Keratinocyte (primary cell): Measurements from ENCODE around the gene SLC13A5. TPM values are rescaled to one million over a fixed set of nuclear protein-coding genes. Genes with fewer than 3 reads are reported as not detected.

ENCODE experiments used
- DNase-seq: peaks from one replicate; pipeline ENCODE4 v3.0.0-alpha.2; 2011; ENCODE audit warnings: low read depth, missing footprints, low spot score
- FAIRE-seq: peaks from 2 replicates; lab custom pipeline; 2011; peaks lifted over from hg19 to GRCh38; lab: Jason Lieb, UNC
- H2AFZ ChIP-seq: 2 replicates; pipeline ENCODE4 v1.6.0; 2012; ENCODE audit warnings: low read length, control low read depth, inconsistent platforms; ENCODE audit not compliant: control insufficient read depth
- H3K27ac ChIP-seq: 2 replicates; pipeline ENCODE4 v1.5.1; 2011; ENCODE audit warnings: low read length; ENCODE audit not compliant: control insufficient read depth, insufficient read depth
- H3K27me3 ChIP-seq: 3 replicates; pipeline ENCODE4 v1.6.0; 2011; ENCODE audit warnings: low read length; ENCODE audit not compliant: control insufficient read depth, insufficient read depth; ENCODE audit errors: extremely low read depth
- H3K36me3 ChIP-seq, 2 experiments: 2 replicates in 1 of 2; 3 replicates in 1 of 2; pipeline ENCODE4 v1.5.1; 2011; ENCODE audit warnings: low read length in 2 of 2, mild to moderate bottlenecking in 1 of 2; ENCODE audit not compliant: control insufficient read depth in 2 of 2, insufficient read depth in 2 of 2; ENCODE audit errors: extremely low read depth in 1 of 2
- H3K4me1 ChIP-seq: 3 replicates; pipeline ENCODE4 v1.5.1; 2011; ENCODE audit warnings: low read length; ENCODE audit not compliant: control insufficient read depth, insufficient read depth; ENCODE audit errors: extremely low read depth
- H3K4me2 ChIP-seq: 3 replicates; pipeline ENCODE4 v1.6.0; 2011; ENCODE audit warnings: low read depth, low read length; ENCODE audit not compliant: control insufficient read depth, insufficient read depth; ENCODE audit errors: extremely low read depth
- H3K4me3 ChIP-seq, 3 experiments: fragments of 200-600 bp in 1 of 3; sonication (generic) in 1 of 3; 2 replicates in 2 of 3; 3 replicates in 1 of 3; pipeline ENCODE4 v1.5.1; 2011 to 2016; ENCODE audit warnings: low read length in 3 of 3, mild to moderate bottlenecking in 3 of 3, control low read depth in 2 of 3, inconsistent platforms in 1 of 3, low read depth in 1 of 3, mixed read lengths in 1 of 3, mixed run types in 1 of 3, moderate library complexity in 1 of 3; ENCODE audit not compliant: control insufficient read depth in 2 of 3, insufficient read depth in 2 of 3; ENCODE audit errors: extremely low read depth in 1 of 3
- H3K79me2 ChIP-seq: 2 replicates; pipeline ENCODE4 v1.6.0; 2012; ENCODE audit warnings: low read length; ENCODE audit not compliant: control insufficient read depth, insufficient read depth
- H3K9ac ChIP-seq: 3 replicates; pipeline ENCODE4 v1.6.0; 2011; ENCODE audit warnings: low read length; ENCODE audit not compliant: control insufficient read depth, insufficient read depth; ENCODE audit errors: extremely low read depth
- H3K9me1 ChIP-seq: 3 replicates; pipeline ENCODE4 v1.6.0; 2011; ENCODE audit warnings: low read length; ENCODE audit not compliant: control insufficient read depth, insufficient read depth; ENCODE audit errors: extremely low read depth
- H3K9me3 ChIP-seq: 2 replicates; pipeline ENCODE4 v1.5.1; 2012; ENCODE audit warnings: low read depth, low read length; ENCODE audit not compliant: control insufficient read depth
- H4K20me1 ChIP-seq: 3 replicates; pipeline ENCODE4 v1.6.0; 2011; ENCODE audit warnings: low read length; ENCODE audit not compliant: control insufficient read depth, insufficient read depth; ENCODE audit errors: extremely low read depth
- CTCF ChIP-seq, 3 experiments: IDR thresholded peaks in 1 of 3; conservative IDR thresholded peaks in 1 of 3; optimal IDR thresholded peaks in 1 of 3; 2 replicates in 2 of 3; 3 replicates in 1 of 3; pipeline versions ENCODE3 to v1.5.1; 2011; ENCODE audit warnings: low read length in 3 of 3, mild to moderate bottlenecking in 3 of 3, moderate library complexity in 2 of 3, control low read depth in 1 of 3, inconsistent platforms in 1 of 3; ENCODE audit not compliant: insufficient read depth in 2 of 3; ENCODE audit errors: extremely low read depth in 1 of 3
- EZH2 ChIP-seq: IDR thresholded peaks from one replicate; pipeline ENCODE4 v1.6.1; 2012; ENCODE audit warnings: inconsistent platforms, mild to moderate bottlenecking, low read length, moderate library complexity
- dilution Hi-C: fragments of 300-500 bp; cut with MboI; formaldehyde crosslinking; loops from one replicate; pipeline ENCODE4 v1.7.0; 2020; ENCODE audit warnings: low sequenced_read_pairs; ENCODE audit not compliant: extremely low pct_ligation_motif_present
- polyA plus RNA-seq, 5 experiments: library from polyadenylated mRNA; depleted of rRNA in 3 of 5; stranded (reverse) in 3 of 5; stranded (forward) in 1 of 5; unstranded in 1 of 5; fragments of >200 nt; gene quantifications; 1 replicate in 1 of 5; 2 replicates in 3 of 5; 3 replicates in 1 of 5; pipeline versions ENCODE4 v1.2.1 to v1.2.3, GENCODE V29; 2011 to 2012; ENCODE audit warnings: missing spikeins in 2 of 5, low read depth in 1 of 5, low replicate concordance in 1 of 5

SLC13A5 gene
- polyA plus RNA-seq, 1 donor (not counting 4 experiments of a cell fraction or from before 2014, with no cell fraction given): 0.14 TPM

- no peak for TF ChIP-seq EZH2
- no peak for TF ChIP-seq CTCF (optimal IDR thresholded peaks at IDR 0.05 in 1 of 3, IDR thresholded peaks at IDR 0.05 in 1 of 3, conservative IDR thresholded peaks at IDR 0.05 in 1 of 3; ENCODE audit: extremely low read depth in 1 of 3, insufficient read depth in 2 of 3, low read length in 3 of 3)
- H3K27ac ChIP-seq: no peak overlapping the region
- no peak overlapping the region for H2AFZ ChIP-seq
- no peaks in the 10 kb centered on the region for H4K20me1 ChIP-seq
- H3K36me3 ChIP-seq: no peaks in the 10 kb centered on the region
- H3K4me3 ChIP-seq: no peak overlapping the region
- H3K27me3 ChIP-seq: peaks cover 8% of the 10 kb centered on the region
- no peaks in the 10 kb centered on the region for H3K79me2 ChIP-seq
- H3K9me1 ChIP-seq: no peaks in the 10 kb centered on the region
- no peak for FAIRE-seq
- H3K9me3 ChIP-seq: no peaks in the 10 kb centered on the region
- no peak overlapping the region for H3K9ac ChIP-seq
- DNase-seq: no peak
- dilution Hi-C loops: no loop called here
- H3K4me1 ChIP-seq: peaks cover 23% of the 10 kb centered on the region
- no peak overlapping the region for H3K4me2 ChIP-seq
These were observed 4.7 kb downstream of the SLC13A5 start for GRCh38 chr17:6708357-6708961.

GRCh38 chr17:6706996-6707395 lies 6.2 kb downstream of the SLC13A5 start:
- TF ChIP-seq CTCF (optimal IDR thresholded peaks at IDR 0.05 in 1 of 3, IDR thresholded peaks at IDR 0.05 in 1 of 3, conservative IDR thresholded peaks at IDR 0.05 in 1 of 3; ENCODE audit: extremely low read depth in 1 of 3, insufficient read depth in 2 of 3, low read length in 3 of 3): no peak
- TF ChIP-seq EZH2: no peak
- FAIRE-seq: no peak
- H3K9ac ChIP-seq: no peak overlapping the region
- DNase-seq: no peak
- no peak overlapping the region for H2AFZ ChIP-seq
- dilution Hi-C loops: no loop called here
- no peaks in the 10 kb centered on the region for H4K20me1 ChIP-seq
- no peak overlapping the region for H3K4me2 ChIP-seq
- no peak overlapping the region for H3K27ac ChIP-seq
- H3K36me3 ChIP-seq: no peaks in the 10 kb centered on the region
- no peaks in the 10 kb centered on the region for H3K9me1 ChIP-seq
- H3K27me3 ChIP-seq: peaks cover 15% of the 10 kb centered on the region
- H3K9me3 ChIP-seq: no peaks in the 10 kb centered on the region
- no peaks in the 10 kb centered on the region for H3K79me2 ChIP-seq
- H3K4me1 ChIP-seq: peaks cover 12% of the 10 kb centered on the region
- H3K4me3 ChIP-seq: no peak overlapping the region
